HL-60 (cell line): Measurements from ENCODE around the gene SOX5.

Source experiments
- GABPA ChIP-seq: IDR thresholded peaks from 2 replicates; pipeline ENCODE4 v1.6.1; 2012; ENCODE audit warnings: low read depth
- POLR2AphosphoS5 ChIP-seq: IDR thresholded peaks from 2 replicates; pipeline ENCODE4 v1.6.1; 2012; ENCODE audit warnings: low read depth
- SPI1 ChIP-seq: IDR thresholded peaks from 2 replicates; pipeline ENCODE4 v1.6.1; 2012; ENCODE audit warnings: low read depth, mild to moderate bottlenecking, borderline replicate concordance
- TF ChIP-seq, protein P1 (sequence below): IDR thresholded peaks from one replicate; pipeline ENCODE4 v1.5.1; 2011; ENCODE audit warnings: low read length, control low read depth, inconsistent platforms; ENCODE audit not compliant: insufficient read depth
- TF ChIP-seq, protein P2 (sequence below): IDR thresholded peaks from 2 replicates; pipeline ENCODE4 v1.6.1; 2012; ENCODE audit warnings: low read depth; ENCODE audit not compliant: insufficient replicate concordance

DNA sequence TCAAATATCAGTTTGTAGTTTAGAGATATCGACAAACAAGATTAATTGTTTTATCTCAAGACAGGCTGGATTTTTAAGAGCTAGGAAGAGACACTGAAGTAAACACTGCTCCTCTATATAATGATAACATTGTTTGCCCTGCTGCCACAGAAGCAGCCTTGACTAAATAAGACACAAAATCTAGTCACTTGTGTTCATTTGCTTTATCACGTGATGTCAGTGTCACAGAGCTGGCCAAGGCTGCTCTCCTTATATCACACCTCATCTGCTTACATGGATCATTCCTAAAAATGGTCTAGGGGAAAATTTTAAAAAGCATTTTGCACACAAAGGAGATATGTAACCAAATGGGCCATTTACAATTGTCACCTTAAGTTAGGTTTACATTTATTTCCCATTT is 64.1 kb downstream of the SOX5 start:
- TF ChIP-seq, protein P1, sequence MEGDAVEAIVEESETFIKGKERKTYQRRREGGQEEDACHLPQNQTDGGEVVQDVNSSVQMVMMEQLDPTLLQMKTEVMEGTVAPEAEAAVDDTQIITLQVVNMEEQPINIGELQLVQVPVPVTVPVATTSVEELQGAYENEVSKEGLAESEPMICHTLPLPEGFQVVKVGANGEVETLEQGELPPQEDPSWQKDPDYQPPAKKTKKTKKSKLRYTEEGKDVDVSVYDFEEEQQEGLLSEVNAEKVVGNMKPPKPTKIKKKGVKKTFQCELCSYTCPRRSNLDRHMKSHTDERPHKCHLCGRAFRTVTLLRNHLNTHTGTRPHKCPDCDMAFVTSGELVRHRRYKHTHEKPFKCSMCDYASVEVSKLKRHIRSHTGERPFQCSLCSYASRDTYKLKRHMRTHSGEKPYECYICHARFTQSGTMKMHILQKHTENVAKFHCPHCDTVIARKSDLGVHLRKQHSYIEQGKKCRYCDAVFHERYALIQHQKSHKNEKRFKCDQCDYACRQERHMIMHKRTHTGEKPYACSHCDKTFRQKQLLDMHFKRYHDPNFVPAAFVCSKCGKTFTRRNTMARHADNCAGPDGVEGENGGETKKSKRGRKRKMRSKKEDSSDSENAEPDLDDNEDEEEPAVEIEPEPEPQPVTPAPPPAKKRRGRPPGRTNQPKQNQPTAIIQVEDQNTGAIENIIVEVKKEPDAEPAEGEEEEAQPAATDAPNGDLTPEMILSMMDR: no peak
- TF ChIP-seq GABPA: no peak
- TF ChIP-seq, protein P2, sequence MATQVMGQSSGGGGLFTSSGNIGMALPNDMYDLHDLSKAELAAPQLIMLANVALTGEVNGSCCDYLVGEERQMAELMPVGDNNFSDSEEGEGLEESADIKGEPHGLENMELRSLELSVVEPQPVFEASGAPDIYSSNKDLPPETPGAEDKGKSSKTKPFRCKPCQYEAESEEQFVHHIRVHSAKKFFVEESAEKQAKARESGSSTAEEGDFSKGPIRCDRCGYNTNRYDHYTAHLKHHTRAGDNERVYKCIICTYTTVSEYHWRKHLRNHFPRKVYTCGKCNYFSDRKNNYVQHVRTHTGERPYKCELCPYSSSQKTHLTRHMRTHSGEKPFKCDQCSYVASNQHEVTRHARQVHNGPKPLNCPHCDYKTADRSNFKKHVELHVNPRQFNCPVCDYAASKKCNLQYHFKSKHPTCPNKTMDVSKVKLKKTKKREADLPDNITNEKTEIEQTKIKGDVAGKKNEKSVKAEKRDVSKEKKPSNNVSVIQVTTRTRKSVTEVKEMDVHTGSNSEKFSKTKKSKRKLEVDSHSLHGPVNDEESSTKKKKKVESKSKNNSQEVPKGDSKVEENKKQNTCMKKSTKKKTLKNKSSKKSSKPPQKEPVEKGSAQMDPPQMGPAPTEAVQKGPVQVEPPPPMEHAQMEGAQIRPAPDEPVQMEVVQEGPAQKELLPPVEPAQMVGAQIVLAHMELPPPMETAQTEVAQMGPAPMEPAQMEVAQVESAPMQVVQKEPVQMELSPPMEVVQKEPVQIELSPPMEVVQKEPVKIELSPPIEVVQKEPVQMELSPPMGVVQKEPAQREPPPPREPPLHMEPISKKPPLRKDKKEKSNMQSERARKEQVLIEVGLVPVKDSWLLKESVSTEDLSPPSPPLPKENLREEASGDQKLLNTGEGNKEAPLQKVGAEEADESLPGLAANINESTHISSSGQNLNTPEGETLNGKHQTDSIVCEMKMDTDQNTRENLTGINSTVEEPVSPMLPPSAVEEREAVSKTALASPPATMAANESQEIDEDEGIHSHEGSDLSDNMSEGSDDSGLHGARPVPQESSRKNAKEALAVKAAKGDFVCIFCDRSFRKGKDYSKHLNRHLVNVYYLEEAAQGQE: no peak
- no peak for TF ChIP-seq SPI1
- TF ChIP-seq POLR2AphosphoS5: no peak
